H1 (cell line): Measurements from ENCODE around the gene CNTD1. TPM values are rescaled to one million over a fixed set of nuclear protein-coding genes. Genes with fewer than 3 reads are reported as not detected.

Source experiments
- CHD2 ChIP-seq: IDR thresholded peaks from 2 replicates; pipeline ENCODE4 v1.6.1; 2012; ENCODE audit warnings: low read length, improper control_type of control experiment
- SIN3A ChIP-seq, 2 experiments: IDR thresholded peaks in 1 of 2; conservative IDR thresholded peaks in 1 of 2; 2 replicates each; pipeline ENCODE4 v1.6.1; 2011 to 2012; ENCODE audit warnings: low read length in 2 of 2, improper control_type of control experiment in 1 of 2, low read depth in 1 of 2, mild to moderate bottlenecking in 1 of 2
- SIRT6 ChIP-seq: IDR thresholded peaks from one replicate; pipeline ENCODE4 v1.7.1; 2012; ENCODE audit warnings: low read length, inconsistent platforms
- TAF7 ChIP-seq: optimal IDR thresholded peaks from 2 replicates; pipeline ENCODE3; 2011; ENCODE audit warnings: low read depth, mild to moderate bottlenecking, inconsistent platforms, low read length, moderate library complexity, borderline replicate concordance
- polyA plus RNA-seq, 7 experiments: library from polyadenylated mRNA; depleted of rRNA in 3 of 7; stranded (reverse) in 5 of 7; unstranded in 2 of 7; fragments of >200 nt in 5 of 7; fragments of 200-250 nt in 2 of 7; gene quantifications; 1 replicate in 5 of 7; 2 replicates in 1 of 7; 4 replicates in 1 of 7; pipeline versions ENCODE4 v1.2.1 to v1.2.3, GENCODE V29; 2011 to 2013; ENCODE audit warnings: missing spikeins in 2 of 7, mixed read lengths in 2 of 7
- total RNA-seq: library from RNA; stranded (reverse); fragmentation: NEBNext Ultra II Directional; extraction: Animal tissue kit (Norgen Biotek cat#: 25700); gene quantifications from 2 replicates; pipeline ENCODE4 v1.2.1, GENCODE V29; 2021
- TF ChIP-seq, protein P1 (sequence below): fragments of 300-600 bp; sonication (generic); IDR thresholded peaks from 2 replicates; pipeline ENCODE4 v1.7.1; 2012; ENCODE audit warnings: low read length, moderate library complexity, mild to moderate bottlenecking, inconsistent platforms; ENCODE audit not compliant: insufficient replicate concordance
- TF ChIP-seq, protein P2 (sequence below): IDR thresholded peaks from 2 replicates; pipeline ENCODE4 v1.6.1; 2011; ENCODE audit warnings: low read depth, mild to moderate bottlenecking, low read length; ENCODE audit not compliant: insufficient read depth
- TF ChIP-seq, protein P3 (sequence below): IDR thresholded peaks from 2 replicates; pipeline ENCODE4 v1.6.1; 2012; ENCODE audit warnings: inconsistent platforms
- TF ChIP-seq, protein P4 (sequence below): IDR thresholded peaks from 2 replicates; pipeline ENCODE4 v1.6.1; 2012; ENCODE audit warnings: inconsistent platforms

CNTD1 gene
- total and polyA plus RNA-seq, 2 of the 8 experiments (the other 6 are each of a cell fraction or from before 2014, with no cell fraction given), result not detected

GRCh38 chr17:42773290-42774035 is 25.2 kb upstream of the CNTD1 start, which contains the start of gene VPS25 (continued):
- TF ChIP-seq, protein P1, sequence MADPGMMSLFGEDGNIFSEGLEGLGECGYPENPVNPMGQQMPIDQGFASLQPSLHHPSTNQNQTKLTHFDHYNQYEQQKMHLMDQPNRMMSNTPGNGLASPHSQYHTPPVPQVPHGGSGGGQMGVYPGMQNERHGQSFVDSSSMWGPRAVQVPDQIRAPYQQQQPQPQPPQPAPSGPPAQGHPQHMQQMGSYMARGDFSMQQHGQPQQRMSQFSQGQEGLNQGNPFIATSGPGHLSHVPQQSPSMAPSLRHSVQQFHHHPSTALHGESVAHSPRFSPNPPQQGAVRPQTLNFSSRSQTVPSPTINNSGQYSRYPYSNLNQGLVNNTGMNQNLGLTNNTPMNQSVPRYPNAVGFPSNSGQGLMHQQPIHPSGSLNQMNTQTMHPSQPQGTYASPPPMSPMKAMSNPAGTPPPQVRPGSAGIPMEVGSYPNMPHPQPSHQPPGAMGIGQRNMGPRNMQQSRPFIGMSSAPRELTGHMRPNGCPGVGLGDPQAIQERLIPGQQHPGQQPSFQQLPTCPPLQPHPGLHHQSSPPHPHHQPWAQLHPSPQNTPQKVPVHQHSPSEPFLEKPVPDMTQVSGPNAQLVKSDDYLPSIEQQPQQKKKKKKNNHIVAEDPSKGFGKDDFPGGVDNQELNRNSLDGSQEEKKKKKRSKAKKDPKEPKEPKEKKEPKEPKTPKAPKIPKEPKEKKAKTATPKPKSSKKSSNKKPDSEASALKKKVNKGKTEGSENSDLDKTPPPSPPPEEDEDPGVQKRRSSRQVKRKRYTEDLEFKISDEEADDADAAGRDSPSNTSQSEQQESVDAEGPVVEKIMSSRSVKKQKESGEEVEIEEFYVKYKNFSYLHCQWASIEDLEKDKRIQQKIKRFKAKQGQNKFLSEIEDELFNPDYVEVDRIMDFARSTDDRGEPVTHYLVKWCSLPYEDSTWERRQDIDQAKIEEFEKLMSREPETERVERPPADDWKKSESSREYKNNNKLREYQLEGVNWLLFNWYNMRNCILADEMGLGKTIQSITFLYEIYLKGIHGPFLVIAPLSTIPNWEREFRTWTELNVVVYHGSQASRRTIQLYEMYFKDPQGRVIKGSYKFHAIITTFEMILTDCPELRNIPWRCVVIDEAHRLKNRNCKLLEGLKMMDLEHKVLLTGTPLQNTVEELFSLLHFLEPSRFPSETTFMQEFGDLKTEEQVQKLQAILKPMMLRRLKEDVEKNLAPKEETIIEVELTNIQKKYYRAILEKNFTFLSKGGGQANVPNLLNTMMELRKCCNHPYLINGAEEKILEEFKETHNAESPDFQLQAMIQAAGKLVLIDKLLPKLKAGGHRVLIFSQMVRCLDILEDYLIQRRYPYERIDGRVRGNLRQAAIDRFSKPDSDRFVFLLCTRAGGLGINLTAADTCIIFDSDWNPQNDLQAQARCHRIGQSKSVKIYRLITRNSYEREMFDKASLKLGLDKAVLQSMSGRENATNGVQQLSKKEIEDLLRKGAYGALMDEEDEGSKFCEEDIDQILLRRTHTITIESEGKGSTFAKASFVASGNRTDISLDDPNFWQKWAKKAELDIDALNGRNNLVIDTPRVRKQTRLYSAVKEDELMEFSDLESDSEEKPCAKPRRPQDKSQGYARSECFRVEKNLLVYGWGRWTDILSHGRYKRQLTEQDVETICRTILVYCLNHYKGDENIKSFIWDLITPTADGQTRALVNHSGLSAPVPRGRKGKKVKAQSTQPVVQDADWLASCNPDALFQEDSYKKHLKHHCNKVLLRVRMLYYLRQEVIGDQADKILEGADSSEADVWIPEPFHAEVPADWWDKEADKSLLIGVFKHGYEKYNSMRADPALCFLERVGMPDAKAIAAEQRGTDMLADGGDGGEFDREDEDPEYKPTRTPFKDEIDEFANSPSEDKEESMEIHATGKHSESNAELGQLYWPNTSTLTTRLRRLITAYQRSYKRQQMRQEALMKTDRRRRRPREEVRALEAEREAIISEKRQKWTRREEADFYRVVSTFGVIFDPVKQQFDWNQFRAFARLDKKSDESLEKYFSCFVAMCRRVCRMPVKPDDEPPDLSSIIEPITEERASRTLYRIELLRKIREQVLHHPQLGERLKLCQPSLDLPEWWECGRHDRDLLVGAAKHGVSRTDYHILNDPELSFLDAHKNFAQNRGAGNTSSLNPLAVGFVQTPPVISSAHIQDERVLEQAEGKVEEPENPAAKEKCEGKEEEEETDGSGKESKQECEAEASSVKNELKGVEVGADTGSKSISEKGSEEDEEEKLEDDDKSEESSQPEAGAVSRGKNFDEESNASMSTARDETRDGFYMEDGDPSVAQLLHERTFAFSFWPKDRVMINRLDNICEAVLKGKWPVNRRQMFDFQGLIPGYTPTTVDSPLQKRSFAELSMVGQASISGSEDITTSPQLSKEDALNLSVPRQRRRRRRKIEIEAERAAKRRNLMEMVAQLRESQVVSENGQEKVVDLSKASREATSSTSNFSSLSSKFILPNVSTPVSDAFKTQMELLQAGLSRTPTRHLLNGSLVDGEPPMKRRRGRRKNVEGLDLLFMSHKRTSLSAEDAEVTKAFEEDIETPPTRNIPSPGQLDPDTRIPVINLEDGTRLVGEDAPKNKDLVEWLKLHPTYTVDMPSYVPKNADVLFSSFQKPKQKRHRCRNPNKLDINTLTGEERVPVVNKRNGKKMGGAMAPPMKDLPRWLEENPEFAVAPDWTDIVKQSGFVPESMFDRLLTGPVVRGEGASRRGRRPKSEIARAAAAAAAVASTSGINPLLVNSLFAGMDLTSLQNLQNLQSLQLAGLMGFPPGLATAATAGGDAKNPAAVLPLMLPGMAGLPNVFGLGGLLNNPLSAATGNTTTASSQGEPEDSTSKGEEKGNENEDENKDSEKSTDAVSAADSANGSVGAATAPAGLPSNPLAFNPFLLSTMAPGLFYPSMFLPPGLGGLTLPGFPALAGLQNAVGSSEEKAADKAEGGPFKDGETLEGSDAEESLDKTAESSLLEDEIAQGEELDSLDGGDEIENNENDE, result no peak
- TF ChIP-seq SIN3A (conservative IDR thresholded peaks at IDR 0.05 in 1 of 2, IDR thresholded peaks at IDR 0.05 in 1 of 2; ENCODE audit: low read depth in 1 of 2, low read length in 2 of 2) (peak; percentile 58 to 86; a peak in 2 of 4 replicates), CHD2 (no peak), TAF7 (peak; percentile 94), SIRT6 (no peak)
- TF ChIP-seq, protein P2, sequence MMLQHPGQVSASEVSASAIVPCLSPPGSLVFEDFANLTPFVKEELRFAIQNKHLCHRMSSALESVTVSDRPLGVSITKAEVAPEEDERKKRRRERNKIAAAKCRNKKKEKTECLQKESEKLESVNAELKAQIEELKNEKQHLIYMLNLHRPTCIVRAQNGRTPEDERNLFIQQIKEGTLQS, result no peak
- TF ChIP-seq, protein P3, sequence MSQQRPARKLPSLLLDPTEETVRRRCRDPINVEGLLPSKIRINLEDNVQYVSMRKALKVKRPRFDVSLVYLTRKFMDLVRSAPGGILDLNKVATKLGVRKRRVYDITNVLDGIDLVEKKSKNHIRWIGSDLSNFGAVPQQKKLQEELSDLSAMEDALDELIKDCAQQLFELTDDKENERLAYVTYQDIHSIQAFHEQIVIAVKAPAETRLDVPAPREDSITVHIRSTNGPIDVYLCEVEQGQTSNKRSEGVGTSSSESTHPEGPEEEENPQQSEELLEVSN, result no peak
- TF ChIP-seq, protein P4, sequence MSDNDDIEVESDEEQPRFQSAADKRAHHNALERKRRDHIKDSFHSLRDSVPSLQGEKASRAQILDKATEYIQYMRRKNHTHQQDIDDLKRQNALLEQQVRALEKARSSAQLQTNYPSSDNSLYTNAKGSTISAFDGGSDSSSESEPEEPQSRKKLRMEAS, result peak; percentile 60
